ENCODE data around the gene PTPN12. TPM values are rescaled to one million over a fixed set of nuclear protein-coding genes. Genes with fewer than 3 reads are reported as not detected.

PTPN12 gene
- total and polyA plus RNA-seq, 10 donors, result 32.1 to 183 (median 130) TPM

DNA sequence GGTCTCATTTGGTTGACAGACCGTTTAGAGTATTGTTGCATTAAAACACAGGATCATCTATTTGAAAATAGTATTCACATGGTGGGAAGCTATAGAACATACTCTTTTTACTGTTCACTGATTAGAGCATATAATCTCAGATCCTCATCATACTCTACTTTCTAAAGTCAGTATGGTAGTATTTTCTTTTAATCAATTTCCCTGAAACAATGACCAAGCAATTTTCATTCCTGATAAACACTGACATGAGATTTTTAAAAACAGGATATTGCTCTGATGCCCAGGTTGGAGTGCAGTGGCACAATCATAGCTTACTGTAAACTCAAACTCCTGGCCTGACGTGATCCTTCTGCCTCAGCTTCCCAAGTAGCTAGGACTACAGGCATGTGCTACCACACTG, 63.9 kb downstream of the PTPN12 start:
- peaks cover 0 to 22% (median 0%) of the 10 kb centered on the region in 6 donors for H3K4me1 ChIP-seq
- H3K9me3 ChIP-seq, result no peaks in the 10 kb centered on the region
- no peaks in the 10 kb centered on the region for H3K27me3 ChIP-seq (replicated peaks in 1 of 7)
- no peak for DNase-seq
- intact Hi-C loops (cut with DNase I; ENCODE audit: low total_unique reads), result no loop called here
- 66 to 89% (median 72%) methylated on average over 2 of the region's 2 CpGs for WGBS, 5 donors
- TF ChIP-seq POLR2AphosphoS5 (IDR thresholded peaks at IDR 0.05) (no peak), POLR2A (IDR thresholded peaks at IDR 0.05) (no peak)
- TF ChIP-seq, protein P1, sequence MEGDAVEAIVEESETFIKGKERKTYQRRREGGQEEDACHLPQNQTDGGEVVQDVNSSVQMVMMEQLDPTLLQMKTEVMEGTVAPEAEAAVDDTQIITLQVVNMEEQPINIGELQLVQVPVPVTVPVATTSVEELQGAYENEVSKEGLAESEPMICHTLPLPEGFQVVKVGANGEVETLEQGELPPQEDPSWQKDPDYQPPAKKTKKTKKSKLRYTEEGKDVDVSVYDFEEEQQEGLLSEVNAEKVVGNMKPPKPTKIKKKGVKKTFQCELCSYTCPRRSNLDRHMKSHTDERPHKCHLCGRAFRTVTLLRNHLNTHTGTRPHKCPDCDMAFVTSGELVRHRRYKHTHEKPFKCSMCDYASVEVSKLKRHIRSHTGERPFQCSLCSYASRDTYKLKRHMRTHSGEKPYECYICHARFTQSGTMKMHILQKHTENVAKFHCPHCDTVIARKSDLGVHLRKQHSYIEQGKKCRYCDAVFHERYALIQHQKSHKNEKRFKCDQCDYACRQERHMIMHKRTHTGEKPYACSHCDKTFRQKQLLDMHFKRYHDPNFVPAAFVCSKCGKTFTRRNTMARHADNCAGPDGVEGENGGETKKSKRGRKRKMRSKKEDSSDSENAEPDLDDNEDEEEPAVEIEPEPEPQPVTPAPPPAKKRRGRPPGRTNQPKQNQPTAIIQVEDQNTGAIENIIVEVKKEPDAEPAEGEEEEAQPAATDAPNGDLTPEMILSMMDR (IDR thresholded peaks at IDR 0.05 in 8 of 11, conservative IDR thresholded peaks at IDR 0.05 in 3 of 11), result no peak
- H3K27ac ChIP-seq, result peak overlapping the region in 1 of 8 donors; percentile 24
- H3K36me3 ChIP-seq, result peaks cover 0 to 96% (median 24%) of the 10 kb centered on the region in 6 donors
- H3K4me3 ChIP-seq, result no peak overlapping the region

DNA sequence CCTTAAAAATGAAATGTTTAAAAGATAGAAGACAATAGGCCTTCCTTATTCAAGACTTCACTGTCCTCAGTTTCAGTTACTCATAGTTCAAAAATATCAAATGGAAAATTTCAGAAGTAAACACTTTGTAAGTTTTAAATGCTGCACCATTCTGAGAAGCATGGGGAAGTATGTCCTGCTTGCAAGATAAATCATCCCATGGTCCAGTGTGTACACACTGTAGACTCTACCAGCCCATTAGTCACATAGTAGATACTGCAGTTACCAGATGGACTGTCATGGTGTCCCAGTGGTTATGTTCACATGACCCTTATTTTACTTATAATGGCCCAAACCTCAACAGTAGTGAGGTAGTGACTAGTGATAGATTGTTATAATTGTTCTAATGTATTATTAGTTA, 69.5 kb downstream of the PTPN12 start:
- intact Hi-C loops (cut with DNase I; ENCODE audit: low total_unique reads), result no loop called here
- TF ChIP-seq POLR2AphosphoS5 (IDR thresholded peaks at IDR 0.05), result no peak
- no peak for TF ChIP-seq POLR2A (IDR thresholded peaks at IDR 0.05)
- TF ChIP-seq, protein P1 (IDR thresholded peaks at IDR 0.05 in 8 of 11, conservative IDR thresholded peaks at IDR 0.05 in 3 of 11), result no peak
- Histone ChIP-seq H3K36me3 (peaks cover 0 to 96% (median 23%) of the 10 kb centered on the region in 6 donors), H3K4me3 (no peak overlapping the region), H3K9me3 (no peaks in the 10 kb centered on the region), H3K4me1 (peaks cover 0 to 4% (median 0%) of the 10 kb centered on the region in 6 donors), H3K27me3 (replicated peaks in 1 of 7) (no peaks in the 10 kb centered on the region), H3K27ac (no peak overlapping the region)
- no peak for DNase-seq

DNA sequence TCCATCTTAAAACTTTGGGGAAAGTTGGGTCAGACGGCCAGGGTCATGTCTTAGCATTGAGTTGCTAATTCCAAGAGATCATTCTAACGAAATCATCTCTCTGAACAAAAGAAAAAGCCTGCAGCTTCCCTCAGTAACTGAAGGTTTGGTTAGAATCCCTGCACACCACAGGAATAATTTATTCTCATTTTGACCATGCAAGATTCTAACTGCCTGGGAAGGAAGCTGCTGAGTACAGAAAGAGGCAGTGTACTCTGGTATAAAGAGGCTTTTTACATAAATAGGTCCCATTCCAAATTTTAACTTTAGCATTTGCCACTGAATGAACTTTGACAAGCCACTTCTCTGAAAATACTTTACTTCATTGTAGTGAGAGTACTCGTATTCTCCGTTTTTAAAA, 82.2 kb downstream of the PTPN12 start:
- Histone ChIP-seq H3K4me3 (no peak overlapping the region), H3K36me3 (peaks cover 0 to 99% (median 18%) of the 10 kb centered on the region in 6 donors), H3K27ac (no peak overlapping the region), H3K27me3 (replicated peaks in 1 of 7) (no peaks in the 10 kb centered on the region), H3K9me3 (no peaks in the 10 kb centered on the region), H3K4me1 (no peaks in the 10 kb centered on the region)
- intact Hi-C loops (cut with DNase I; ENCODE audit: low total_unique reads), result no loop called here
- 84 to 97% (median 89%) methylated on average over 4 of the region's 4 CpGs for WGBS, 5 donors
- DNase-seq, result no peak
- TF ChIP-seq POLR2A (IDR thresholded peaks at IDR 0.05) (no peak), POLR2AphosphoS5 (IDR thresholded peaks at IDR 0.05) (no peak)
- TF ChIP-seq, protein P1 (IDR thresholded peaks at IDR 0.05 in 8 of 11, conservative IDR thresholded peaks at IDR 0.05 in 3 of 11), result no peak

DNA sequence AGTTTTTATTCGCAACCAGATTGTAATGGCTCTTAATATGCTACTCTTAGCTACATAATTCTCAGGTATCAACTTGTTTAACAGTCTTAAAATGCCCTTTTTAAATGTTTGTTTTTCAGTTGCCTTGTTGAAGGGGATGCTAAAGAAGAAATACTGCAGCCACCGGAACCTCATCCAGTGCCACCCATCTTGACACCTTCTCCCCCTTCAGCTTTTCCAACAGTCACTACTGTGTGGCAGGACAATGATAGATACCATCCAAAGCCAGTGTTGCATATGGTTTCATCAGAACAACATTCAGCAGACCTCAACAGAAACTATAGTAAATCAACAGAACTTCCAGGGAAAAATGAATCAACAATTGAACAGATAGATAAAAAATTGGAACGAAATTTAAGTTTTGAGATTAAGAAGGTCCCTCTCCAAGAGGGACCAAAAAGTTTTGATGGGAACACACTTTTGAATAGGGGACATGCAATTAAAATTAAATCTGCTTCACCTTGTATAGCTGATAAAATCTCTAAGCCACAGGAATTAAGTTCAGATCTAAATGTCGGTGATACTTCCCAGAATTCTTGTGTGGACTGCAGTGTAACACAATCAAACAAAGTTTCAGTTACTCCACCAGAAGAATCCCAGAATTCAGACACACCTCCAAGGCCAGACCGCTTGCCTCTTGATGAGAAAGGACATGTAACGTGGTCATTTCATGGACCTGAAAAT, 89.7 kb downstream of the PTPN12 start:
- no peaks in the 10 kb centered on the region for H3K9me3 ChIP-seq
- H3K36me3 ChIP-seq, result peaks cover 0 to 98% (median 33%) of the 10 kb centered on the region in 6 donors
- H3K4me1 ChIP-seq, result peaks cover 0 to 7% (median 2%) of the 10 kb centered on the region in 6 donors
- no peaks in the 10 kb centered on the region for H3K27me3 ChIP-seq (replicated peaks in 1 of 7)
- H3K4me3 ChIP-seq, result no peak overlapping the region
- no peak overlapping the region for H3K27ac ChIP-seq
- 92 to 97% (median 94%) methylated on average over 6 of the region's 6 CpGs for WGBS, 5 donors
- no peak for DNase-seq
- intact Hi-C loops (cut with DNase I; ENCODE audit: low total_unique reads), result no loop called here
- no peak for TF ChIP-seq POLR2AphosphoS5 (IDR thresholded peaks at IDR 0.05)
- TF ChIP-seq POLR2A (IDR thresholded peaks at IDR 0.05), result no peak
- TF ChIP-seq, protein P1 (IDR thresholded peaks at IDR 0.05 in 8 of 11, conservative IDR thresholded peaks at IDR 0.05 in 3 of 11), result no peak
